KOPT-K1 (cell line): Measurements from ENCODE around the gene LTK.

Experiments used
- H3K27ac ChIP-seq: fragments of 200-600 bp; sonication (generic); 2 replicates; pipeline ENCODE4 v1.5.1; 2016; ENCODE audit warnings: antibody characterized with exemption, mild to moderate bottlenecking, low read depth, low read length; ENCODE audit not compliant: poor library complexity, severe bottlenecking
- H3K36me3 ChIP-seq: fragments of 200-600 bp; sonication (generic); 2 replicates; pipeline ENCODE4 v1.5.1; 2017; ENCODE audit warnings: antibody characterized with exemption, mild to moderate bottlenecking, low read length, moderate library complexity; ENCODE audit not compliant: insufficient read depth
- H3K9me3 ChIP-seq: fragments of 200-600 bp; sonication (generic); 2 replicates; pipeline ENCODE4 v1.5.1; 2017; ENCODE audit warnings: antibody characterized with exemption, low read length, mild to moderate bottlenecking; ENCODE audit not compliant: insufficient read depth, poor library complexity, severe bottlenecking

The LTK gene

GRCh38 chr15:41494922-41495735, 18.5 kb downstream of the LTK start:
- no peak overlapping the region for H3K27ac ChIP-seq
- H3K9me3 ChIP-seq = no peaks in the 10 kb centered on the region
- H3K36me3 ChIP-seq = no peaks in the 10 kb centered on the region

- H3K27ac ChIP-seq = no peak overlapping the region
- no peaks in the 10 kb centered on the region for H3K9me3 ChIP-seq
- no peaks in the 10 kb centered on the region for H3K36me3 ChIP-seq
Measured at GRCh38 chr15:41494190-41494921, 19.3 kb downstream of the LTK start.

- no peaks in the 10 kb centered on the region for H3K36me3 ChIP-seq
- H3K27ac ChIP-seq = peak overlapping the region; percentile 62
- H3K9me3 ChIP-seq = no peaks in the 10 kb centered on the region
Measured at GRCh38 chr15:41493902-41494189, 19.8 kb downstream of the LTK start.

- H3K9me3 ChIP-seq = no peaks in the 10 kb centered on the region
- H3K27ac ChIP-seq = peak within 1 kb of the TSS; percentile 62
- no peaks in the 10 kb centered on the region for H3K36me3 ChIP-seq
Measured at GRCh38 chr15:41493205-41493901, 20.3 kb downstream of the LTK start, which contains the start of gene ITPKA. TSS of gene ITPKA (plus strand) at chr15:41493874. CDS start at chr15:41493928, 54 bp downstream.

- Histone ChIP-seq H3K9me3 (no peaks in the 10 kb centered on the region), H3K27ac (peak overlapping the region; percentile 62), H3K36me3 (no peaks in the 10 kb centered on the region)
Measured at GRCh38 chr15:41492597-41493204, 20.9 kb downstream of the LTK start.

- no peaks in the 10 kb centered on the region for H3K9me3 ChIP-seq
- no peak overlapping the region for H3K27ac ChIP-seq
- H3K36me3 ChIP-seq = no peaks in the 10 kb centered on the region
Measured at GRCh38 chr15:41491889-41492288, 21.7 kb downstream of the LTK start.

- no peaks in the 10 kb centered on the region for H3K9me3 ChIP-seq
- H3K27ac ChIP-seq = no peak overlapping the region
- H3K36me3 ChIP-seq = no peaks in the 10 kb centered on the region
Measured at GRCh38 chr15:41490355-41490754, 23.3 kb downstream of the LTK start.

GRCh38 chr15:41489641-41490040, 24.0 kb downstream of the LTK start:
- no peaks in the 10 kb centered on the region for H3K36me3 ChIP-seq
- no peaks in the 10 kb centered on the region for H3K9me3 ChIP-seq
- H3K27ac ChIP-seq = no peak overlapping the region

GRCh38 chr15:41487802-41488201, 25.8 kb downstream of the LTK start:
- H3K9me3 ChIP-seq = no peaks in the 10 kb centered on the region
- H3K27ac ChIP-seq = no peak overlapping the region
- peaks cover 9% of the 10 kb centered on the region for H3K36me3 ChIP-seq

GRCh38 chr15:41487381-41487780, 26.2 kb downstream of the LTK start:
- H3K27ac ChIP-seq = no peak overlapping the region
- H3K36me3 ChIP-seq = peaks cover 13% of the 10 kb centered on the region
- no peaks in the 10 kb centered on the region for H3K9me3 ChIP-seq

- no peak overlapping the region for H3K27ac ChIP-seq
- no peaks in the 10 kb centered on the region for H3K9me3 ChIP-seq
- H3K36me3 ChIP-seq = peaks cover 24% of the 10 kb centered on the region
Measured at GRCh38 chr15:41486286-41486685, 27.3 kb downstream of the LTK start.

- Histone ChIP-seq H3K27ac (no peak overlapping the region), H3K9me3 (no peaks in the 10 kb centered on the region), H3K36me3 (peaks cover 36% of the 10 kb centered on the region)
Measured at GRCh38 chr15:41484937-41485625, 28.5 kb downstream of the LTK start.

- peaks cover 52% of the 10 kb centered on the region for H3K36me3 ChIP-seq
- H3K9me3 ChIP-seq = no peaks in the 10 kb centered on the region
- peak overlapping the region; percentile 4 for H3K27ac ChIP-seq
Measured at GRCh38 chr15:41483519-41483918, 30.1 kb downstream of the LTK start.

- Histone ChIP-seq H3K36me3 (peaks cover 56% of the 10 kb centered on the region), H3K9me3 (no peaks in the 10 kb centered on the region), H3K27ac (peak overlapping the region; percentile 4)
Measured at GRCh38 chr15:41483115-41483514, 30.5 kb downstream of the LTK start.
